Measurements from ENCODE around the gene LTN1.

The LTN1 gene

GRCh38 chr21:28927130-28927529 is 65.5 kb downstream of the LTN1 start:
- DNase-seq (ENCODE audit: low spot score) = no peak

GRCh38 chr21:28923439-28923975 is 69.2 kb downstream of the LTN1 start:
- DNase-seq (ENCODE audit: low spot score) = no peak

GRCh38 chr21:28922368-28922767 is 70.3 kb downstream of the LTN1 start:
- DNase-seq (ENCODE audit: low spot score) = no peak

- no peak for DNase-seq (ENCODE audit: low spot score)
These were observed 76.4 kb downstream of the LTN1 start for GRCh38 chr21:28916150-28916893.

- DNase-seq (ENCODE audit: low spot score) = no peak
These were observed 79.6 kb downstream of the LTN1 start for GRCh38 chr21:28913071-28913470.

- DNase-seq (ENCODE audit: low spot score) = no peak
These were observed 82.3 kb downstream of the LTN1 start for GRCh38 chr21:28910280-28910887.

GRCh38 chr21:28908351-28908750 is 84.3 kb downstream of the LTN1 start:
- peak; percentile 23 for DNase-seq (ENCODE audit: low spot score)

GRCh38 chr21:28906841-28907240 is 85.8 kb downstream of the LTN1 start:
- no peak for DNase-seq (ENCODE audit: low spot score)

GRCh38 chr21:28906236-28906635 is 86.4 kb downstream of the LTN1 start:
- no peak for DNase-seq (ENCODE audit: low spot score)

- DNase-seq (ENCODE audit: low spot score) = peak; percentile 36
These were observed 87.7 kb downstream of the LTN1 start for GRCh38 chr21:28904961-28905435.

- DNase-seq (ENCODE audit: low spot score) = no peak
These were observed 89.2 kb downstream of the LTN1 start for GRCh38 chr21:28903448-28903847.

- DNase-seq (ENCODE audit: low spot score) = no peak
These were observed 92.2 kb downstream of the LTN1 start for GRCh38 chr21:28900481-28900880.

- DNase-seq (ENCODE audit: low spot score) = peak; percentile 2
These were observed 92.9 kb downstream of the LTN1 start for GRCh38 chr21:28899744-28900143.

- no peak for DNase-seq (ENCODE audit: low spot score)
These were observed 93.5 kb downstream of the LTN1 start for GRCh38 chr21:28899220-28899619.

- DNase-seq (ENCODE audit: low spot score) = no peak
These were observed 99.0 kb downstream of the LTN1 start for GRCh38 chr21:28893687-28894086.

GRCh38 chr21:28892199-28893111 is 100.2 kb downstream of the LTN1 start:
- DNase-seq (ENCODE audit: low spot score) = no peak

GRCh38 chr21:28885853-28886177 is 106.9 kb downstream of the LTN1 start:
- DNase-seq (ENCODE audit: low spot score) = no peak

- DNase-seq (ENCODE audit: low spot score) = peak; percentile 92
These were observed 107.5 kb downstream of the LTN1 start for GRCh38 chr21:28884976-28885852.

GRCh38 chr21:28884481-28884880 is 108.2 kb downstream of the LTN1 start:
- DNase-seq (ENCODE audit: low spot score) = peak; percentile 26

GRCh38 chr21:28883931-28884330 is 108.7 kb downstream of the LTN1 start:
- no peak for DNase-seq (ENCODE audit: low spot score)

- DNase-seq (ENCODE audit: low spot score) = no peak
These were observed 110.3 kb downstream of the LTN1 start for GRCh38 chr21:28882345-28882744.

Measured in kidney tubule cell (primary cell).